HCT116 (cell line): ENCODE results near the gene ELMO2. TPM values are rescaled to one million over a fixed set of nuclear protein-coding genes. Genes with fewer than 3 reads are reported as not detected.

Experiments
- ATAC-seq: fragments of 200-7000 bp; cut with Tn5 transposase; 2 replicates; pipeline ENCODE4 v1.9.1; 2020; ENCODE audit warnings: mild to moderate bottlenecking, moderate library complexity
- BruUV-seq: library from RNA; stranded (reverse); fragments of 400-500 nt; replicated peaks from 2 replicates; lab custom pipeline; 2021; lab: Mats Ljungman, UMichigan
- CTCF ChIA-PET: fragments of 300-600 bp; sonication (Branson Sonifier 250); formaldehyde crosslinking; loops from one replicate; lab custom pipeline; 2021; ENCODE audit warnings: antibody characterized with exemption; lab: Charles Lee
- POLR2A ChIA-PET: fragments of 300-600, 350-600 bp; sonication (Branson Sonifier 250); formaldehyde crosslinking; loops from one replicate; lab custom pipeline; 2021; ENCODE audit warnings: antibody characterized with exemption; lab: Charles Lee
- RAD21 ChIA-PET, 2 experiments: fragments of 300-600 bp; sonication (Branson Sonifier 250); formaldehyde crosslinking; loops; one replicate each; lab custom pipeline; 2023; ENCODE audit warnings: low total read pairs in 2 of 2; ENCODE audit not compliant: uncharacterized antibody in 2 of 2, unreplicated experiment in 2 of 2, low non-redundant PET in 1 of 2; lab: Charles Lee
- DNase-seq: peaks from one replicate; pipeline ENCODE4 v3.0.0-alpha.2; 2010; ENCODE audit warnings: low read depth, low spot score
- H2AFZ ChIP-seq: fragments of 200-600 bp; shearing (Covaris generic), sonication (generic); 2 replicates; pipeline ENCODE4 v1.6.1; 2017; ENCODE audit warnings: low read depth, mixed run types, mixed read lengths, antibody characterized with exemption, low read length; ENCODE audit not compliant: poor library complexity, severe bottlenecking
- H3K27ac ChIP-seq: 2 replicates; pipeline ENCODE4 v1.5.1; 2012; ENCODE audit warnings: low read depth, low read length
- H3K27me3 ChIP-seq: fragments of 200-600 bp; sonication (generic); 2 replicates; pipeline ENCODE4 v1.6.1; 2016; ENCODE audit warnings: mixed run types, low read length, mixed read lengths; ENCODE audit not compliant: insufficient read depth
- H3K36me3 ChIP-seq, 2 experiments: fragments of 200-500 bp in 1 of 2; fragments of 200-600 bp in 1 of 2; sonication (Bioruptor generic) in 1 of 2; sonication (generic) in 1 of 2; 2 replicates each; pipeline versions ENCODE4 v1.5.1 to v1.6.1; 2014 to 2016; ENCODE audit warnings: low read length in 2 of 2, inconsistent platforms in 1 of 2, mixed read lengths in 1 of 2, mixed run types in 1 of 2; ENCODE audit not compliant: insufficient read depth in 2 of 2, control insufficient read depth in 1 of 2
- H3K4me1 ChIP-seq, 2 experiments: fragments of 200-600 bp in 1 of 2; sonication (generic) in 1 of 2; 2 replicates each; pipeline versions ENCODE4 v1.5.1 to v1.6.1; 2012 to 2017; ENCODE audit warnings: low read length in 2 of 2, inconsistent platforms in 1 of 2, mild to moderate bottlenecking in 1 of 2, mixed read lengths in 1 of 2, mixed run types in 1 of 2, moderate library complexity in 1 of 2; ENCODE audit not compliant: insufficient read depth in 2 of 2, control insufficient read depth in 1 of 2
- H3K4me2 ChIP-seq: fragments of 200-600 bp; sonication (generic); 2 replicates; pipeline ENCODE4 v1.6.1; 2017; ENCODE audit warnings: mixed run types, low read length, mixed read lengths
- H3K4me3 ChIP-seq, 2 experiments: fragments of 200-600 bp in 1 of 2; sonication (generic) in 1 of 2; replicated peaks in 1 of 2; 2 replicates each; pipeline ENCODE4 v1.5.1; 2011 to 2016; ENCODE audit warnings: low read length in 2 of 2, control low read depth in 1 of 2, low read depth in 1 of 2, mild to moderate bottlenecking in 1 of 2, mixed read lengths in 1 of 2, mixed run types in 1 of 2
- H3K79me2 ChIP-seq: fragments of 200-600 bp; sonication (generic); 2 replicates; pipeline ENCODE4 v1.6.1; 2017; ENCODE audit warnings: mild to moderate bottlenecking, mixed run types, low read length, moderate library complexity, mixed read lengths; ENCODE audit not compliant: insufficient read depth
- H3K9ac ChIP-seq: fragments of 200-600 bp; sonication (generic); 2 replicates; pipeline ENCODE4 v1.6.1; 2016; ENCODE audit warnings: low read length, mixed read lengths
- H3K9me2 ChIP-seq: fragments of 200-600 bp; sonication (generic), shearing (Covaris generic); 2 replicates; pipeline ENCODE4 v1.6.1; 2017; ENCODE audit warnings: mixed run types, mild to moderate bottlenecking, moderate library complexity; ENCODE audit not compliant: insufficient read depth
- H3K9me3 ChIP-seq, 2 experiments: fragments of 200-500 bp in 1 of 2; fragments of 200-600 bp in 1 of 2; sonication (Bioruptor generic) in 1 of 2; sonication (generic) in 1 of 2; 2 replicates each; pipeline ENCODE4 v1.6.1; 2014 to 2017; ENCODE audit warnings: low read length in 2 of 2, mixed read lengths in 2 of 2, inconsistent platforms in 1 of 2, low read depth in 1 of 2, mild to moderate bottlenecking in 1 of 2, mixed run types in 1 of 2, moderate library complexity in 1 of 2; ENCODE audit not compliant: control insufficient read depth in 1 of 2, insufficient read depth in 1 of 2
- H4K20me1 ChIP-seq: fragments of 200-600 bp; sonication (generic), shearing (Covaris generic); 2 replicates; pipeline ENCODE4 v1.6.1; 2017; ENCODE audit warnings: mixed run types, mild to moderate bottlenecking, moderate library complexity; ENCODE audit not compliant: insufficient read depth
- CBX3 ChIP-seq: IDR thresholded peaks from 2 replicates; pipeline ENCODE4 v1.6.1; 2012; ENCODE audit warnings: low read depth
- CEBPB ChIP-seq: IDR thresholded peaks from 2 replicates; pipeline ENCODE4 v1.6.1; 2012; ENCODE audit warnings: low read depth
- CTCF ChIP-seq, 3 experiments: fragments of 200-600 bp in 1 of 3; sonication (generic) in 1 of 3; IDR thresholded peaks in 2 of 3; conservative IDR thresholded peaks in 1 of 3; 2 replicates each; pipeline ENCODE4 v1.5.1; 2012 to 2017; ENCODE audit warnings: low read depth in 2 of 3, low read length in 2 of 3, antibody characterized with exemption in 1 of 3, borderline replicate concordance in 1 of 3, control low read depth in 1 of 3, mild to moderate bottlenecking in 1 of 3, mixed read lengths in 1 of 3, mixed run types in 1 of 3, moderate library complexity in 1 of 3; ENCODE audit not compliant: insufficient read depth in 1 of 3
- ELF1 ChIP-seq: IDR thresholded peaks from 2 replicates; pipeline ENCODE4 v1.6.1; 2012; ENCODE audit warnings: low read depth, borderline replicate concordance
- EZH2 ChIP-seq: fragments of 200-600 bp; sonication (generic); IDR thresholded peaks from 2 replicates; pipeline ENCODE4 v1.6.1; 2017; ENCODE audit warnings: antibody characterized with exemption, mixed run types
- EZH2phosphoT487 ChIP-seq: fragments of 200-600 bp; IDR thresholded peaks from 2 replicates; pipeline ENCODE4 v1.6.1; 2018; ENCODE audit warnings: antibody characterized with exemption, borderline replicate concordance
- FOSL1 ChIP-seq: IDR thresholded peaks from 2 replicates; pipeline ENCODE4 v1.6.1; 2012; ENCODE audit warnings: low read depth
- JUND ChIP-seq: IDR thresholded peaks from 2 replicates; pipeline ENCODE4 v1.6.1; 2012
- MAX ChIP-seq: IDR thresholded peaks from 2 replicates; pipeline ENCODE4 v1.6.1; 2012
- POLR2A ChIP-seq: IDR thresholded peaks from 2 replicates; pipeline ENCODE4 v1.7.0; 2011; ENCODE audit warnings: borderline replicate concordance; ENCODE audit not compliant: insufficient read depth, insufficient read length; ENCODE audit errors: extremely low read depth
- POLR2AphosphoS5 ChIP-seq: IDR thresholded peaks from 2 replicates; pipeline ENCODE4 v1.6.1; 2011; ENCODE audit warnings: mild to moderate bottlenecking, low read depth, low read length, moderate library complexity
- RAD21 ChIP-seq: IDR thresholded peaks from 2 replicates; pipeline ENCODE4 v1.6.1; 2012; ENCODE audit warnings: low read depth, mild to moderate bottlenecking
- REST ChIP-seq: IDR thresholded peaks from 2 replicates; pipeline ENCODE4 v1.6.1; 2012; ENCODE audit warnings: low read depth
- SRF ChIP-seq: IDR thresholded peaks from 2 replicates; pipeline ENCODE4 v1.6.1; 2012; ENCODE audit warnings: low read depth
- TCF7L2 ChIP-seq: IDR thresholded peaks from 2 replicates; pipeline ENCODE4 v1.7.0; 2011; ENCODE audit warnings: borderline replicate concordance, inconsistent platforms; ENCODE audit not compliant: insufficient read depth, insufficient read length; ENCODE audit errors: extremely low read depth
- ZBTB33 ChIP-seq: IDR thresholded peaks from 2 replicates; pipeline ENCODE4 v1.6.1; 2011; ENCODE audit warnings: mild to moderate bottlenecking, low read length, moderate library complexity; ENCODE audit not compliant: insufficient replicate concordance; ENCODE audit errors: extremely low read depth
- ZNF274 ChIP-seq: fragments of 200-500 bp; sonication (Bioruptor generic); IDR thresholded peaks from 2 replicates; pipeline ENCODE4 v1.6.1; 2014; ENCODE audit warnings: mild to moderate bottlenecking, low read depth, low read length, inconsistent platforms
- intact Hi-C: fragments of 100-400 bp; cut with micrococcal nuclease; formaldehyde crosslinking; loops from 2 replicates; pipeline ENCODE4 v1.10.0; 2022
- total RNA-seq: library from RNA; stranded (reverse); gene quantifications from one replicate; pipeline ENCODE4 v1.2.1, GENCODE V29; 2021; ENCODE audit not compliant: unreplicated experiment

ELMO2 gene
- total RNA-seq, 1 experiment from 2014 or later: 22.9 TPM

- intact Hi-C loops: no loop called here
- H3K4me2 ChIP-seq: no peak overlapping the region
- H3K4me1 ChIP-seq: no peaks in the 10 kb centered on the region
- no peaks in the 10 kb centered on the region; a peak in 1 of 4 replicates for H3K36me3 ChIP-seq
- TF ChIP-seq TCF7L2 (no peak), ELF1 (no peak), POLR2AphosphoS5 (no peak), ZNF274 (no peak), CTCF (IDR thresholded peaks at IDR 0.05 in 2 of 3, conservative IDR thresholded peaks at IDR 0.05 in 1 of 3; ENCODE audit: borderline replicate concordance in 1 of 3, insufficient read depth in 1 of 3, low read depth in 2 of 3, low read length in 2 of 3) (no peak), CBX3 (no peak), EZH2 (no peak), FOSL1 (no peak), MAX (no peak), JUND (no peak), EZH2phosphoT487 (no peak), ZBTB33 (no peak), RAD21 (no peak), REST (no peak), CEBPB (no peak), POLR2A (no peak), SRF (no peak)
- TF ChIP-seq, all 23 proteins: peak for 0
- no TSS peak for BruUV-seq
- CTCF ChIA-PET: no interaction called here
- RAD21 ChIA-PET: no interaction called here
- Histone ChIP-seq H4K20me1 (no peaks in the 10 kb centered on the region), H3K27ac (no peak overlapping the region), H3K4me3 (no peak overlapping the region), H3K27me3 (peaks cover 23% of the 10 kb centered on the region; the same call in 1 of the 2 replicates), H3K79me2 (no peaks in the 10 kb centered on the region), H2AFZ (no peak overlapping the region), H3K9me3 (no peaks in the 10 kb centered on the region), H3K9me2 (no peaks in the 10 kb centered on the region), H3K9ac (no peak overlapping the region)
- ATAC-seq (no peak), DNase-seq (no peak)
- POLR2A ChIA-PET: no interaction called here
Observed at GRCh38 chr20:46343975-46344357, 62.4 kb downstream of the ELMO2 start.
